ENCODE results near the gene CNIH3.

DNA sequence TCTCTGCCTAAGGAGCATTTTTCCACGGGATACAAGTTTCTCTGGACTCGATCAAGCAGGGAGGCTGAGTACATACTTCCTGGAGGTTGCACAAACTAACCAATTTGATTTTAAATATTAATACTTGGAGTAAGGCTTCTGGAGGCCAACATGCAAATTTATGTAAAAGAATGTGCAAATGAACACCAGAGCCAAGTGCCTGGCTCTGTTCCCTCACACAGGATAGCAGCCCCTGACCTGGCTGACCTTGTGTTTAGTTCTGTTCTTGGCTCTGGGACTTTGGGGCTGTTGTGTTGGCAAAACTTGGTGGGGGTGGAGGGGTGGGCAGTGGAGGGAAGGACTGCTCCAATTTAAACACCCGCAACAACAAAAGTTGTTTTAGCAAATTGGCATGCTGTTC, 34.2 kb downstream of the CNIH3 start:
- TF ChIP-seq, protein P1, sequence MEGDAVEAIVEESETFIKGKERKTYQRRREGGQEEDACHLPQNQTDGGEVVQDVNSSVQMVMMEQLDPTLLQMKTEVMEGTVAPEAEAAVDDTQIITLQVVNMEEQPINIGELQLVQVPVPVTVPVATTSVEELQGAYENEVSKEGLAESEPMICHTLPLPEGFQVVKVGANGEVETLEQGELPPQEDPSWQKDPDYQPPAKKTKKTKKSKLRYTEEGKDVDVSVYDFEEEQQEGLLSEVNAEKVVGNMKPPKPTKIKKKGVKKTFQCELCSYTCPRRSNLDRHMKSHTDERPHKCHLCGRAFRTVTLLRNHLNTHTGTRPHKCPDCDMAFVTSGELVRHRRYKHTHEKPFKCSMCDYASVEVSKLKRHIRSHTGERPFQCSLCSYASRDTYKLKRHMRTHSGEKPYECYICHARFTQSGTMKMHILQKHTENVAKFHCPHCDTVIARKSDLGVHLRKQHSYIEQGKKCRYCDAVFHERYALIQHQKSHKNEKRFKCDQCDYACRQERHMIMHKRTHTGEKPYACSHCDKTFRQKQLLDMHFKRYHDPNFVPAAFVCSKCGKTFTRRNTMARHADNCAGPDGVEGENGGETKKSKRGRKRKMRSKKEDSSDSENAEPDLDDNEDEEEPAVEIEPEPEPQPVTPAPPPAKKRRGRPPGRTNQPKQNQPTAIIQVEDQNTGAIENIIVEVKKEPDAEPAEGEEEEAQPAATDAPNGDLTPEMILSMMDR (IDR thresholded peaks at IDR 0.05): no peak
- TF ChIP-seq POLR2A (IDR thresholded peaks at IDR 0.05) (no peak), POLR2AphosphoS5 (IDR thresholded peaks at IDR 0.05) (no peak)
